Measurements from ENCODE around the gene FZD4. TPM values are rescaled to one million over a fixed set of nuclear protein-coding genes. Genes with fewer than 3 reads are reported as not detected.
A peak's percentile ranks its signal among the peaks of the same experiment; 100 is the strongest.
"Not testable (repeated sequence)": the region's sequence is repeated elsewhere in the genome, so short reads cannot be mapped to it uniquely, and the experiment has no call there.

The FZD4 gene
- total RNA-seq, 1 donor = 17.3 TPM

DNA sequence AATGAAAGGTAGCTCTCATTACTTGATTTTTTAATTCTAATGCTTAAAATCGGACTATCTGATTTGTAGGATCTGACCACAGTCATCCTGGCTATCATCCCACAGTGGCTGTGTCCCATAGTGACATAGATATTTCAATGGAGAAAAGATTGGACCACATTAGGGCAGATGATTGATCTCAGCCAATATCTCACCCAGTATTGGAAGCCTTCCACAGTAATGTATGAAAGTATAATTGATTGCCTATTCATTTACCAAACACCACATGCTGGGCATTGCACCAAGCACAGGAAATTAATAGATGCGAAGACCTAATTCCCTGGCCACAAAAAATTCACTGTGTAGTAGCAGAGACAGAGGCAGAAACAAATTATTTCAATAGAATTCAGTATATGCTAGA is 37.6 kb downstream of the FZD4 start:
- H3K4me3 ChIP-seq (ENCODE audit: low read depth, low read length) = no peak overlapping the region
- no peak for TF ChIP-seq CTCF (IDR thresholded peaks at IDR 0.05; ENCODE audit: insufficient read depth, low read depth, low read length)
- no peak for DNase-seq (ENCODE audit: low read depth)

- no peak for TF ChIP-seq CTCF (IDR thresholded peaks at IDR 0.05; ENCODE audit: insufficient read depth, low read depth, low read length)
- H3K4me3 ChIP-seq (ENCODE audit: low read depth, low read length) = no peak overlapping the region
- DNase-seq (ENCODE audit: low read depth) = peak; percentile 60
Measured at GRCh38 chr11:86916330-86916729, 38.9 kb downstream of the FZD4 start.

GRCh38 chr11:86915850-86916249 is 39.3 kb downstream of the FZD4 start:
- not testable (repeated sequence) for DNase-seq (ENCODE audit: low read depth); H3K4me3 ChIP-seq (ENCODE audit: low read depth, low read length)

- H3K4me3 ChIP-seq (ENCODE audit: low read depth, low read length) = no peak overlapping the region
- DNase-seq (ENCODE audit: low read depth) = no peak
- no peak for TF ChIP-seq CTCF (IDR thresholded peaks at IDR 0.05; ENCODE audit: insufficient read depth, low read depth, low read length)
Measured at GRCh38 chr11:86914865-86915519, 40.2 kb downstream of the FZD4 start.

GRCh38 chr11:86912238-86912637 is 43.0 kb downstream of the FZD4 start:
- H3K4me3 ChIP-seq (ENCODE audit: low read depth, low read length) = no peak overlapping the region
- TF ChIP-seq CTCF (IDR thresholded peaks at IDR 0.05; ENCODE audit: insufficient read depth, low read depth, low read length) = no peak
- no peak for DNase-seq (ENCODE audit: low read depth)

DNA sequence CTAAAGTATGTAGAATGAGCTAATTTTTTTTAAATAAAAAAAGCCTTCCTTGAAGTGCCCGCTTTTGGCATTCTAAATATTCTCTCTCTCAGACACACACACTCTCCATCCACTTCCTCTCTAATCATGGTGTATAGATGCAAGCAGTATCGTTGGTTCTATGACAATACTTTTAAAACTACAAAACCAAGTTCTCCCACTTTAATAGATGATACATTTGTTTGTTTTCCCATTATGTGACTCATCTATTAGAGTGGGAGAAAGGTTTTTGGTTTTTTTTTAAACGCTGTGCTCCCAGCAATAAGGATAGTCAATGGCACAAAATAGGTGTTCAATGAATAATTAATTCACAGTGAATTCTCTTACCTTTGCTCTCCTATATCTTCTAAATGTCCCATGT is 44.6 kb downstream of the FZD4 start:
- TF ChIP-seq CTCF (IDR thresholded peaks at IDR 0.05; ENCODE audit: insufficient read depth, low read depth, low read length) = no peak
- no peak for DNase-seq (ENCODE audit: low read depth)
- no peak overlapping the region for H3K4me3 ChIP-seq (ENCODE audit: low read depth, low read length)

- DNase-seq (ENCODE audit: low read depth) = no peak
- no peak for TF ChIP-seq CTCF (IDR thresholded peaks at IDR 0.05; ENCODE audit: insufficient read depth, low read depth, low read length)
Measured at GRCh38 chr11:86906198-86906597, 49.0 kb downstream of the FZD4 start.

More at GRCh38 chr11:86906198-86906597, 49.0 kb downstream of the FZD4 start:
- H3K4me3 ChIP-seq (ENCODE audit: low read depth, low read length) = no peak overlapping the region

All from fibroblast of villous mesenchyme (primary cell).